Heart left ventricle (tissue), 16 donors: ENCODE measurements around the gene VSTM1. TPM values are rescaled to one million over a fixed set of nuclear protein-coding genes. Genes with fewer than 3 reads are reported as not detected.

Source experiments
- ATAC-seq, 4 donors: fragments of 200-7000 bp; cut with Tn5 transposase; one replicate each; pipeline ENCODE4 v1.9.1; 2020 to 2022; ENCODE audit warnings: moderate library complexity in 4 of 4, mild to moderate bottlenecking in 3 of 4, moderate number of reproducible peaks in 1 of 4
- DNase-seq, 5 donors: peaks; one replicate each; pipeline ENCODE4 v3.0.0-alpha.2; 2020
- H3K27ac ChIP-seq, 12 donors: fragments of 200-600 bp; sonication (generic) in 4 of 12; one replicate each; pipeline versions ENCODE4 v1.5.0 to v1.8.0; 2016 to 2022; ENCODE audit warnings: mild to moderate bottlenecking in 2 of 12
- H3K27me3 ChIP-seq, 9 donors: fragments of 200-600 bp; sonication (generic) in 2 of 9; one replicate each; pipeline versions ENCODE4 v1.5.1 to v1.8.0; 2016 to 2022; ENCODE audit warnings: mild to moderate bottlenecking in 3 of 9
- H3K36me3 ChIP-seq, 9 donors: fragments of 200-600 bp; sonication (generic) in 2 of 9; one replicate each; pipeline versions ENCODE4 v1.5.0 to v1.8.0; 2018 to 2022; ENCODE audit warnings: mild to moderate bottlenecking in 2 of 9
- H3K4me1 ChIP-seq, 12 donors: fragments of 200-600 bp; sonication (generic) in 4 of 12; one replicate each; pipeline versions ENCODE4 v1.5.0 to v1.8.0; 2016 to 2022; ENCODE audit warnings: mild to moderate bottlenecking in 3 of 12
- H3K4me3 ChIP-seq, 12 donors: fragments of 200-600 bp; sonication (generic) in 4 of 12; one replicate each; pipeline versions ENCODE4 v1.5.0 to v1.8.0; 2017 to 2022; ENCODE audit warnings: mild to moderate bottlenecking in 9 of 12, moderate library complexity in 4 of 12
- H3K9me3 ChIP-seq, 12 donors: fragments of 200-600 bp; sonication (generic) in 4 of 12; one replicate each; pipeline versions ENCODE4 v1.5.0 to v1.8.0; 2016 to 2022; ENCODE audit warnings: mild to moderate bottlenecking in 1 of 12
- CTCF ChIP-seq, 12 donors: fragments of 200-600 bp; sonication (generic) in 4 of 12; IDR thresholded peaks; one replicate each; pipeline versions ENCODE4 v1.5.0 to v1.8.0; 2018 to 2022; ENCODE audit warnings: antibody characterized with exemption in 12 of 12, mild to moderate bottlenecking in 5 of 12
- POLR2A ChIP-seq, 2 donors: fragments of 450-650 bp; IDR thresholded peaks; one replicate each; pipeline ENCODE4 v1.6.1; 2017; ENCODE audit warnings: antibody characterized with exemption in 2 of 2, mild to moderate bottlenecking in 2 of 2, moderate library complexity in 2 of 2
- WGBS, 4 donors: extraction: QIAGEN DNeasy Blood & Tissue Kit in 2 of 4; methylation state at CpG; one replicate each; pipeline versions ENCODE4 v1.1.5 to v1.1.7; 2013 to 2018; 5-methylcytosine and 5-hydroxymethylcytosine counted together
- intact Hi-C, 10 donors: fragments of 100-400 bp; cut with DNase I; formaldehyde crosslinking; loops; one replicate each; pipeline versions ENCODE4 v1.11.1 to v1.14.2; 2022
- polyA plus RNA-seq, 2 donors: library from polyadenylated mRNA; stranded (reverse); fragments of 200-250 nt; gene quantifications; one replicate each; pipeline ENCODE4 v1.2.3, GENCODE V29; 2013
- total RNA-seq, 9 donors: library from RNA; depleted of rRNA in 2 of 9; stranded (reverse); fragments of >200 nt in 2 of 9; fragmentation: NEBNext Ultra II Directional in 3 of 9; extraction: Animal tissue kit (Norgen Biotek cat#: 25700) in 3 of 9; gene quantifications; one replicate each; pipeline versions ENCODE4 v1.1.0 to v1.2.4, GENCODE V29; 2016 to 2023
- donor health status: ischemic (EF 13 %, LVEDD 7.1; RV severe dilation, severe dysfunction).
- donor health status: healthy with polysubstance abuse.
- donor health status: DM: no; HTN: yes; CAD: no.
- donor health status: DM: no; HTN: no; CAD: no.
- donor health status: ischemic (EF 25% LVEDD 6.9; RV normal size, moderate dysfunction).
- donor health status: ischemic (EF 25% LVEDD 5.7; RV mildly dilated, moderate dysfunction).
- donor health status: healthy.
- donor health status: DM: yes; HTN: yes; CAD: no.
- donor health status: ischemic (EF 35%, LVEDD 5.7; RV mildly dilated, moderate dysfunction).
- donor health status: nonischemic (EF 11% LVEDD 7.7; RV severe dilation, severe dysfunction).
- donor health status: DM: yes; HTN: yes; CAD: no.
- donor health status: PGD.
- donor health status: ischemic (EF 29% LVEDD 5.4; RV normal size, mild dysfunction).
- donor health status: nonischemic (EF 23%, LVEDD 6.1; RV moderate dilation, normal function).

Gene VSTM1
- total and polyA plus RNA-seq, 11 donors = 0.49 to 1.3 (median 0.86) TPM; not detected in 8

- peaks cover 21 to 78% (median 44%) of the 10 kb centered on the region in 9 donors for H3K27me3 ChIP-seq
- no peak overlapping the region for H3K4me3 ChIP-seq
Measured at GRCh38 chr19:53994811-53995210, 68.9 kb downstream of the VSTM1 start.

GRCh38 chr19:53993448-53993847 is 70.2 kb downstream of the VSTM1 start:
- H3K27me3 ChIP-seq = peaks cover 21 to 73% (median 41%) of the 10 kb centered on the region in 9 donors
- ATAC-seq (no peak), DNase-seq (no peak)
- no peaks in the 10 kb centered on the region for H3K36me3 ChIP-seq
- TF ChIP-seq CTCF (IDR thresholded peaks at IDR 0.05) (no peak), POLR2A (IDR thresholded peaks at IDR 0.05) (no peak)
- no peaks in the 10 kb centered on the region for H3K9me3 ChIP-seq
- no peak overlapping the region for H3K27ac ChIP-seq
- H3K4me3 ChIP-seq = no peak overlapping the region
- intact Hi-C loops = no loop called here
- 52 to 81% (median 62%) methylated on average over 3 of the region's 3 CpGs for WGBS, 4 donors
- H3K4me1 ChIP-seq = peaks cover 0 to 10% (median 3%) of the 10 kb centered on the region in 12 donors

More at GRCh38 chr19:53994811-53995210, 68.9 kb downstream of the VSTM1 start:
- peaks cover 0 to 10% (median 3%) of the 10 kb centered on the region in 12 donors for H3K4me1 ChIP-seq
- ATAC-seq (no peak), DNase-seq (no peak)
- 62 to 87% (median 72%) methylated on average over 5 of the region's 5 CpGs for WGBS, 4 donors
- H3K36me3 ChIP-seq = no peaks in the 10 kb centered on the region
- no peak for TF ChIP-seq CTCF (IDR thresholded peaks at IDR 0.05)
- TF ChIP-seq POLR2A (IDR thresholded peaks at IDR 0.05) = no peak
- H3K27ac ChIP-seq = no peak overlapping the region
- no peaks in the 10 kb centered on the region for H3K9me3 ChIP-seq
- intact Hi-C loops = no loop called here

GRCh38 chr19:53992815-53993214 is 70.9 kb downstream of the VSTM1 start:
- TF ChIP-seq CTCF (IDR thresholded peaks at IDR 0.05) = no peak
- no peak for TF ChIP-seq POLR2A (IDR thresholded peaks at IDR 0.05)
- peaks cover 21 to 67% (median 41%) of the 10 kb centered on the region in 9 donors for H3K27me3 ChIP-seq
- peak overlapping the region in 1 of 12 donors; percentile 17 for H3K4me3 ChIP-seq
- no peaks in the 10 kb centered on the region for H3K9me3 ChIP-seq
- ATAC-seq = no peak
- 22 to 29% (median 28%) methylated on average over 15 to 43 of the region's 43 CpGs for WGBS, 4 donors
- H3K4me1 ChIP-seq = peaks cover 0 to 10% (median 3%) of the 10 kb centered on the region in 12 donors
- DNase-seq = no peak
- H3K36me3 ChIP-seq = no peaks in the 10 kb centered on the region
- H3K27ac ChIP-seq = no peak overlapping the region
- intact Hi-C loops = no loop called here

GRCh38 chr19:53992211-53992610 is 71.5 kb downstream of the VSTM1 start:
- WGBS, 4 donors = 71 to 76% (median 74%) methylated on average over 9 of the region's 9 CpGs
- H3K27me3 ChIP-seq = peaks cover 19 to 64% (median 37%) of the 10 kb centered on the region in 9 donors

More at GRCh38 chr19:53992211-53992610, 71.5 kb downstream of the VSTM1 start:
- H3K9me3 ChIP-seq = no peaks in the 10 kb centered on the region
- TF ChIP-seq POLR2A (IDR thresholded peaks at IDR 0.05) = no peak
- TF ChIP-seq CTCF (IDR thresholded peaks at IDR 0.05) = no peak
- DNase-seq (no peak), ATAC-seq (no peak)
- H3K4me1 ChIP-seq = peaks cover 0 to 10% (median 3%) of the 10 kb centered on the region in 12 donors
- intact Hi-C loops = no loop called here
- peak overlapping the region in 1 of 12 donors; percentile 3 for H3K4me3 ChIP-seq
- H3K27ac ChIP-seq = no peak overlapping the region
- no peaks in the 10 kb centered on the region for H3K36me3 ChIP-seq
